GM12878 (cell line): ENCODE data around the gene PLEKHG2. TPM values are rescaled to one million over a fixed set of nuclear protein-coding genes. Genes with fewer than 3 reads are reported as not detected.
A peak's percentile ranks its signal among the peaks of the same experiment; 100 is the strongest.

Source experiments
- ASH2L ChIP-seq: fragments of 300-600, 200-600 bp; sonication (generic); IDR thresholded peaks from 2 replicates; pipeline ENCODE4 v1.6.1; 2017; ENCODE audit warnings: low read depth, mild to moderate bottlenecking, borderline replicate concordance
- BACH1 ChIP-seq: fragments of 450-650 bp; IDR thresholded peaks from 2 replicates; pipeline ENCODE4 v1.6.1; 2017; ENCODE audit warnings: mild to moderate bottlenecking, borderline replicate concordance
- BHLHE40 ChIP-seq, 2 experiments: fragments of 450-650 bp in 1 of 2; IDR thresholded peaks; 2 replicates each; pipeline ENCODE4 v1.6.1; 2011 to 2017; ENCODE audit warnings: low read depth in 2 of 2, borderline replicate concordance in 1 of 2, improper control_type of control experiment in 1 of 2, low read length in 1 of 2, mild to moderate bottlenecking in 1 of 2
- CBX3 ChIP-seq: fragments of 200-600 bp; sonication (generic); IDR thresholded peaks from 2 replicates; pipeline ENCODE4 v1.6.1; 2016; ENCODE audit warnings: low read depth, borderline replicate concordance
- CHD2 ChIP-seq: IDR thresholded peaks from 2 replicates; pipeline ENCODE4 v1.6.1; 2011; ENCODE audit warnings: low read depth, low read length, improper control_type of control experiment, borderline replicate concordance
- CREM ChIP-seq: IDR thresholded peaks from 2 replicates; pipeline ENCODE4 v1.6.1; 2014; ENCODE audit warnings: antibody characterized with exemption, low read depth
- IKZF1 ChIP-seq: fragments of 450-650 bp; conservative IDR thresholded peaks from 2 replicates; pipeline ENCODE4 v1.6.1; 2017; ENCODE audit warnings: antibody characterized with exemption, mild to moderate bottlenecking
- KAT2A ChIP-seq: conservative IDR thresholded peaks from 2 replicates; pipeline ENCODE4 v1.6.1; 2011; ENCODE audit warnings: low read depth, low read length; ENCODE audit not compliant: control insufficient read depth
- LARP7 ChIP-seq: fragments of 450-650 bp; IDR thresholded peaks from 2 replicates; pipeline ENCODE4 v1.6.1; 2017; ENCODE audit warnings: mild to moderate bottlenecking
- MEF2A ChIP-seq: IDR thresholded peaks from 2 replicates; pipeline ENCODE4 v1.6.1; 2011; ENCODE audit warnings: low read depth, mild to moderate bottlenecking, low read length, moderate library complexity; ENCODE audit not compliant: insufficient read depth
- MXI1 ChIP-seq: fragments of 150-350 bp; IDR thresholded peaks from 2 replicates; pipeline ENCODE4 v1.6.1; 2011; ENCODE audit warnings: low read depth, mild to moderate bottlenecking, inconsistent platforms, low read length, improper control_type of control experiment
- MYB ChIP-seq: fragments of 150-350 bp; IDR thresholded peaks from 2 replicates; pipeline ENCODE4 v1.6.1; 2014; ENCODE audit warnings: mild to moderate bottlenecking, low read depth, low read length, borderline replicate concordance
- NFIC ChIP-seq: IDR thresholded peaks from 2 replicates; pipeline ENCODE4 v1.6.1; 2012; ENCODE audit warnings: low read depth, mild to moderate bottlenecking, inconsistent platforms, low read length, moderate library complexity
- NR2C2 ChIP-seq: IDR thresholded peaks from 2 replicates; pipeline ENCODE4 v1.6.1; 2011; ENCODE audit warnings: borderline replicate concordance, low read depth; ENCODE audit not compliant: control insufficient read depth, insufficient read length
- POLR2AphosphoS2 ChIP-seq: IDR thresholded peaks from 2 replicates; pipeline ENCODE4 v1.6.1; 2011; ENCODE audit warnings: low read depth, mild to moderate bottlenecking, low read length, improper control_type of control experiment, moderate library complexity
- RB1 ChIP-seq: fragments of 450-650 bp; formaldehyde crosslinking; IDR thresholded peaks from 2 replicates; pipeline ENCODE4 v1.6.1; 2017; ENCODE audit warnings: mild to moderate bottlenecking, borderline replicate concordance
- SIN3A ChIP-seq: IDR thresholded peaks from 2 replicates; pipeline ENCODE4 v1.6.1; 2012; ENCODE audit warnings: low read depth, low read length, improper control_type of control experiment
- SPI1 ChIP-seq: IDR thresholded peaks from 2 replicates; pipeline ENCODE4 v1.6.1; 2011; ENCODE audit warnings: low read depth, mild to moderate bottlenecking, low read length, moderate library complexity, borderline replicate concordance; ENCODE audit not compliant: insufficient read depth
- STAT3 ChIP-seq: IDR thresholded peaks from 2 replicates; pipeline ENCODE4 v1.6.1; 2011; ENCODE audit warnings: low read depth, low read length, improper control_type of control experiment
- SUPT20H ChIP-seq: IDR thresholded peaks from 2 replicates; pipeline ENCODE4 v1.6.1; 2011; ENCODE audit warnings: low read depth, mild to moderate bottlenecking, low read length, moderate library complexity, borderline replicate concordance; ENCODE audit not compliant: control insufficient read depth
- TCF12 ChIP-seq: IDR thresholded peaks from 2 replicates; pipeline ENCODE4 v1.6.1; 2011; ENCODE audit warnings: low read depth, mild to moderate bottlenecking, low read length
- ZSCAN29 ChIP-seq: fragments of 450-650 bp; IDR thresholded peaks from 2 replicates; pipeline ENCODE4 v1.6.1; 2017; ENCODE audit warnings: mild to moderate bottlenecking, moderate library complexity
- polyA plus RNA-seq, 11 experiments: library from polyadenylated mRNA; depleted of rRNA in 4 of 11; unstranded in 6 of 11; stranded (reverse) in 5 of 11; fragments of >200 nt; fragmentation: Nextera tagmentation in 4 of 11; fragmentation: Illumina TruSeq in 1 of 11; extraction: Ambion mirVana in 4 of 11; extraction: Trizol in 1 of 11; gene quantifications; 1 replicate in 1 of 11; 2 replicates in 10 of 11; pipeline versions ENCODE4 v1.2.1 to v1.2.3, GENCODE V29; 2011 to 2016; ENCODE audit warnings: inconsistent platforms in 2 of 11, missing spikeins in 2 of 11, low read depth in 1 of 11
- total RNA-seq, 4 experiments: library from RNA; depleted of rRNA in 3 of 4; stranded (reverse); fragments of >200 nt in 3 of 4; fragmentation: Illumina TruSeq in 1 of 4; extraction: Trizol in 1 of 4; gene quantifications; 2 replicates each; pipeline versions ENCODE4 v1.2.1 to v1.2.3, GENCODE V29; 2013 to 2021
- TF ChIP-seq, protein P1 (sequence below): IDR thresholded peaks from 2 replicates; pipeline ENCODE4 v1.6.1; 2011; ENCODE audit warnings: mild to moderate bottlenecking, low read depth, low read length, moderate library complexity; ENCODE audit not compliant: insufficient replicate concordance
- TF ChIP-seq, protein P2 (sequence below): fragments of 450-650 bp; formaldehyde crosslinking; IDR thresholded peaks from 2 replicates; pipeline ENCODE4 v1.4.0; 2022; ENCODE audit warnings: mild to moderate bottlenecking, moderate library complexity

Gene PLEKHG2
- total and polyA plus RNA-seq, 10 of the 15 experiments (the other 5 are each of a cell fraction or from before 2014, with no cell fraction given) = 3.0 to 62.5 (median 17.2) TPM

DNA sequence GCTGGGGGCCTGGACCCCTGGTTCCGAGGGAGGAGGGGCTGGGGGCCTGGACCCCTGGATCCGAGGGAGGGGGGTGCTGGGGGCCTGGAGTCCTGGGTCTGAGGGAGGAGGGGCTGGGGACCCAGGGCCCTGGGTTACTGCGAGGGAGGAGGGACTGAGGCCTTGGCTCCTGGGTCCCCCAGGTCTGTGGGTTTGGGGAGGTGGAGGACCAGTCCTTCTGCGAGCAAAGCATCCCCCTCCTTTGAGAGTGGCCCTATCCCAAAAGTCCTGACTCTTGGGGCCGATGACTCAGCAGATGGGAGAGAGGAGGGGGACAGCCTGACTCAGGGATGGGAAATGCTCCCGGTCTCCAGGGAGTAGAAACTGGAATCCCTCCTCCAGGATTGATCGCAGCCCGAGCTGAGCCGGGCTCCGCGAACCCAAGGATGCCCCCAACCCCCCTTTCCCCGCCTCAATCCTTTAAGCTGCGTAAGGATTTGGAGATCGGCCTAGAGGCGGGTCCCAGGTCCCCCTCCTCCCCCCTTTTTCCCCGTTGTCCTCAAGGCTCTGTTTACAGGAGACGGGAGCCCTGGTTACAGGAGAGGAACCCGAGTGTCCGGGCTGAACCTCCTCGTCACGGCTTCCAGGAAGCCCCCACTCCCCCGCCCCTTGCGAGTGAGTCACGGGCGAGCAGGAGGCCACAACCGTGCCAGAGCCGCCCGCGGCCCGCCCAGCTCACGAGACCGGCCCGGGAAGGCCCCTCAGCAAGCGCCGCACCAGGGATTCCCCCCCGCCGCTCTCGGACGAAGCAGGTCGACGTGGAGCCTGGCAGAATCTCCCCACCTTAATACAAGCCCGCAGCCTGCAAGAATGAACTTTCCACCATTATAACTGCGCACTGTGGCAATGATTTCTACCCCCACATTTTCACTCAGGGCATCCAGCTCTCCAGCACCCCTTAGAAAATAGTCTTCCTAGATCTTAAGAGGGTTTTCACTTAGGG is 8.8 kb upstream of the PLEKHG2 start (continued):
- TF ChIP-seq BHLHE40 (IDR thresholded peaks at IDR 0.05; ENCODE audit: borderline replicate concordance in 1 of 2, low read depth in 2 of 2, low read length in 1 of 2) (peak; percentile 100), NR2C2 (no peak), POLR2AphosphoS2 (no peak; the same call in 1 of the 2 replicates), CREM (peak; percentile 79), SPI1 (peak; percentile 26; the same call in 1 of the 2 replicates), MEF2A (peak; percentile 68; the same call in 1 of the 2 replicates), CBX3 (no peak), BACH1 (peak; percentile 88), TCF12 (peak; percentile 77; the same call in 1 of the 2 replicates), ASH2L (no peak), MXI1 (no peak; the same call in 1 of the 2 replicates), KAT2A (no peak), CHD2 (0 out of 2 replicates have a peak, but pooled peaks have one; percentile 50), IKZF1 (peak; percentile 98), LARP7 (0 out of 2 replicates have a peak, but pooled peaks have one; percentile 26), NFIC (no peak), RB1 (0 out of 2 replicates have a peak, but pooled peaks have one; percentile 40), SUPT20H (no peak), SIN3A (peak; percentile 57; the same call in 1 of the 2 replicates), STAT3 (no peak), ZSCAN29 (no peak), MYB (no peak)
- TF ChIP-seq, protein P1, sequence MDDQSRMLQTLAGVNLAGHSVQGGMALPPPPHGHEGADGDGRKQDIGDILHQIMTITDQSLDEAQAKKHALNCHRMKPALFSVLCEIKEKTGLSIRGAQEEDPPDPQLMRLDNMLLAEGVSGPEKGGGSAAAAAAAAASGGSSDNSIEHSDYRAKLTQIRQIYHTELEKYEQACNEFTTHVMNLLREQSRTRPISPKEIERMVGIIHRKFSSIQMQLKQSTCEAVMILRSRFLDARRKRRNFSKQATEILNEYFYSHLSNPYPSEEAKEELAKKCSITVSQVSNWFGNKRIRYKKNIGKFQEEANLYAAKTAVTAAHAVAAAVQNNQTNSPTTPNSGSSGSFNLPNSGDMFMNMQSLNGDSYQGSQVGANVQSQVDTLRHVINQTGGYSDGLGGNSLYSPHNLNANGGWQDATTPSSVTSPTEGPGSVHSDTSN = peak; percentile 24
- TF ChIP-seq, protein P2, sequence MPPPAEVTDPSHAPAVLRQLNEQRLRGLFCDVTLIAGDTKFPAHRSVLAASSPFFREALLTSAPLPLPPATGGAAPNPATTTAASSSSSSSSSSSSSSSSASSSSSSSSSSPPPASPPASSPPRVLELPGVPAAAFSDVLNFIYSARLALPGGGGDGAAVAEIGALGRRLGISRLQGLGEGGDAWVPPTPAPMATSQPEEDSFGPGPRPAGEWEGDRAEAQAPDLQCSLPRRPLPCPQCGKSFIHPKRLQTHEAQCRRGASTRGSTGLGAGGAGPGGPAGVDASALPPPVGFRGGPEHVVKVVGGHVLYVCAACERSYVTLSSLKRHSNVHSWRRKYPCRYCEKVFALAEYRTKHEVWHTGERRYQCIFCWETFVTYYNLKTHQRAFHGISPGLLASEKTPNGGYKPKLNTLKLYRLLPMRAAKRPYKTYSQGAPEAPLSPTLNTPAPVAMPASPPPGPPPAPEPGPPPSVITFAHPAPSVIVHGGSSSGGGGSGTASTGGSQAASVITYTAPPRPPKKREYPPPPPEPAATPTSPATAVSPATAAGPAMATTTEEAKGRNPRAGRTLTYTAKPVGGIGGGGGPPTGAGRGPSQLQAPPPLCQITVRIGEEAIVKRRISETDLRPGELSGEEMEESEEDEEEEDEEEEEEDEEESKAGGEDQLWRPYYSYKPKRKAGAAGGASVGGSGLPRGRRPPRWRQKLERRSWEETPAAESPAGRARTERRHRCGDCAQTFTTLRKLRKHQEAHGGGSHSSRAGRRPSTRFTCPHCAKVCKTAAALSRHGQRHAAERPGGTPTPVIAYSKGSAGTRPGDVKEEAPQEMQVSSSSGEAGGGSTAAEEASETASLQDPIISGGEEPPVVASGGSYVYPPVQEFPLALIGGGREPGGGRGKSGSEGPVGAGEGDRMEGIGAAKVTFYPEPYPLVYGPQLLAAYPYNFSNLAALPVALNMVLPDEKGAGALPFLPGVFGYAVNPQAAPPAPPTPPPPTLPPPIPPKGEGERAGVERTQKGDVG (CRISPR knock-in tag) = no peak
